Stomach (tissue), 9 donors: ENCODE measurements around the gene LNX1. TPM values are rescaled to one million over a fixed set of nuclear protein-coding genes. Genes with fewer than 3 reads are reported as not detected.

Experiments used
- DNase-seq, 2 donors: peaks; one replicate each; pipeline versions ENCODE4 v3.0.0 to v3.0.0-alpha.2; 2013 to 2019
- H3K27ac ChIP-seq, 5 donors: fragments of 200-600 bp in 4 of 5; sonication (generic) in 4 of 5; one replicate each; pipeline ENCODE4 v1.5.1; 2013 to 2019; ENCODE audit warnings: mild to moderate bottlenecking in 1 of 5, moderate library complexity in 1 of 5
- H3K27me3 ChIP-seq, 3 donors: fragments of 200-600 bp; sonication (generic); one replicate each; pipeline ENCODE4 v1.5.1; 2017 to 2019; ENCODE audit warnings: mixed run types in 1 of 3
- H3K36me3 ChIP-seq, 4 donors: fragments of 200-600 bp; sonication (generic); 1 replicate in 3 of 4; 2 replicates in 1 of 4; pipeline ENCODE4 v1.5.1; 2016 to 2019
- H3K4me1 ChIP-seq, 4 donors: fragments of 200-600 bp; sonication (generic); one replicate each; pipeline ENCODE4 v1.5.1; 2016 to 2019
- H3K4me3 ChIP-seq, 4 donors: fragments of 200-600 bp; sonication (generic) in 3 of 4; one replicate each; pipeline ENCODE4 v1.5.1; 2016 to 2019; ENCODE audit warnings: mild to moderate bottlenecking in 1 of 4
- H3K9me3 ChIP-seq, 4 donors: fragments of 200-600 bp; sonication (generic); one replicate each; pipeline ENCODE4 v1.5.1; 2016 to 2019
- CTCF ChIP-seq, 7 experiments: fragments of 450-650 bp in 4 of 7; fragments of 200-600 bp in 3 of 7; sonication (generic) in 3 of 7; IDR thresholded peaks; one replicate each; pipeline ENCODE4 v1.5.1; 2016 to 2019; ENCODE audit warnings: antibody characterized with exemption in 7 of 7, control low read depth in 2 of 7, mild to moderate bottlenecking in 1 of 7
- EP300 ChIP-seq: sonication (generic); formaldehyde crosslinking; IDR thresholded peaks from one replicate; pipeline ENCODE4 v1.6.1; 2017; ENCODE audit warnings: antibody characterized with exemption
- POLR2A ChIP-seq, 4 donors: fragments of 450-650 bp; IDR thresholded peaks; one replicate each; pipeline ENCODE4 v1.6.1; 2016; ENCODE audit warnings: antibody characterized with exemption in 4 of 4, control low read depth in 2 of 4, mild to moderate bottlenecking in 1 of 4, moderate library complexity in 1 of 4
- POLR2AphosphoS5 ChIP-seq, 3 donors: sonication (generic); formaldehyde crosslinking; IDR thresholded peaks; one replicate each; pipeline ENCODE4 v1.6.1; 2016; ENCODE audit warnings: antibody characterized with exemption in 3 of 3
- WGBS, 5 donors: extraction: QIAGEN DNeasy Blood & Tissue Kit in 3 of 5; methylation state at CpG; one replicate each; pipeline versions ENCODE4 v1.1.5 to v1.1.7; 2013 to 2018; 5-methylcytosine and 5-hydroxymethylcytosine counted together
- intact Hi-C: fragments of 100-400 bp; cut with DNase I; formaldehyde crosslinking; loops from one replicate; pipeline ENCODE4 v1.15.1; 2023; ENCODE audit warnings: low total_unique reads
- polyA plus RNA-seq, 3 donors: library from polyadenylated mRNA; stranded (reverse); fragments of 200-250 nt; gene quantifications; one replicate each; pipeline ENCODE4 v1.2.3, GENCODE V29; 2013
- total RNA-seq, 5 donors: library from RNA; depleted of rRNA; stranded (reverse); fragments of >200 nt; gene quantifications; one replicate each; pipeline versions ENCODE4 v1.1.0 to v1.2.3, GENCODE V29; 2014 to 2016
- donor health status: healthy with polysubstance abuse.
- donor health status: Bipolar disorder and iron deficiency.
- donor health status: healthy.

LNX1 gene
- total and polyA plus RNA-seq, 8 donors = 5.4 to 30.9 (median 11.6) TPM

GRCh38 chr4:53608649-53609048 lies 17.4 kb upstream of the LNX1 start:
- no peak overlapping the region for H3K27ac ChIP-seq
- intact Hi-C loops = no loop called here
- no peaks in the 10 kb centered on the region for H3K4me1 ChIP-seq
- no peak overlapping the region for H3K4me3 ChIP-seq
- DNase-seq = no peak
- H3K9me3 ChIP-seq = peaks cover 0 to 4% (median 2%) of the 10 kb centered on the region in 4 donors
- no peaks in the 10 kb centered on the region for H3K36me3 ChIP-seq
- TF ChIP-seq CTCF (IDR thresholded peaks at IDR 0.05) (no peak), POLR2A (IDR thresholded peaks at IDR 0.05) (no peak), EP300 (no peak), POLR2AphosphoS5 (IDR thresholded peaks at IDR 0.05) (no peak)
- no peaks in the 10 kb centered on the region for H3K27me3 ChIP-seq
- WGBS, 5 donors = 76 to 92% (median 91%) methylated on average over 4 of the region's 4 CpGs

- WGBS, 5 donors = 72 to 85% (median 83%) methylated on average over 3 of the region's 3 CpGs
- intact Hi-C loops = no loop called here
Measured at GRCh38 chr4:53608242-53608641, 17.0 kb upstream of the LNX1 start.

GRCh38 chr4:53605783-53606182 lies 14.5 kb upstream of the LNX1 start:
- TF ChIP-seq EP300 (no peak), POLR2AphosphoS5 (IDR thresholded peaks at IDR 0.05) (peak in 1 of 3 donors; percentile 34)
- intact Hi-C loops = no loop called here
- Histone ChIP-seq H3K27ac (no peak overlapping the region), H3K4me3 (no peak overlapping the region), H3K27me3 (no peaks in the 10 kb centered on the region), H3K36me3 (no peaks in the 10 kb centered on the region), H3K9me3 (no peaks in the 10 kb centered on the region), H3K4me1 (no peaks in the 10 kb centered on the region)
- WGBS, 5 donors = 24 to 48% (median 35%) methylated on average over 3 of the region's 3 CpGs
- DNase-seq = no peak

More at GRCh38 chr4:53608242-53608641, 17.0 kb upstream of the LNX1 start:
- Histone ChIP-seq H3K27ac (no peak overlapping the region), H3K27me3 (no peaks in the 10 kb centered on the region), H3K4me3 (no peak overlapping the region), H3K4me1 (no peaks in the 10 kb centered on the region), H3K9me3 (peaks cover 0 to under 1% (median 0%) of the 10 kb centered on the region in 4 donors), H3K36me3 (no peaks in the 10 kb centered on the region)
- DNase-seq = no peak
- TF ChIP-seq CTCF (IDR thresholded peaks at IDR 0.05) = no peak
- TF ChIP-seq EP300 = no peak
- no peak for TF ChIP-seq POLR2A (IDR thresholded peaks at IDR 0.05)
- no peak for TF ChIP-seq POLR2AphosphoS5 (IDR thresholded peaks at IDR 0.05)

GRCh38 chr4:53602390-53602789 lies 11.1 kb upstream of the LNX1 start:
- H3K9me3 ChIP-seq = no peaks in the 10 kb centered on the region
- H3K4me3 ChIP-seq = no peak overlapping the region
- H3K36me3 ChIP-seq = no peaks in the 10 kb centered on the region
- DNase-seq = no peak
- peaks cover 0 to 9% (median 0%) of the 10 kb centered on the region in 4 donors for H3K4me1 ChIP-seq
- no peak for TF ChIP-seq POLR2AphosphoS5 (IDR thresholded peaks at IDR 0.05)
- no peaks in the 10 kb centered on the region for H3K27me3 ChIP-seq
- no peak overlapping the region for H3K27ac ChIP-seq
- WGBS, 5 donors = 75 to 84% (median 80%) methylated on average over 3 of the region's 3 CpGs
- intact Hi-C loops = no loop called here

- intact Hi-C loops = no loop called here
- H3K36me3 ChIP-seq = no peaks in the 10 kb centered on the region
- H3K4me3 ChIP-seq = no peak overlapping the region
- no peaks in the 10 kb centered on the region for H3K9me3 ChIP-seq
- 54 to 79% (median 56%) methylated on average over 9 of the region's 9 CpGs for WGBS, 5 donors
- peak in 1 of 2 donors; percentile 60 for DNase-seq
- TF ChIP-seq CTCF (IDR thresholded peaks at IDR 0.05) (no peak), POLR2AphosphoS5 (IDR thresholded peaks at IDR 0.05) (no peak), POLR2A (IDR thresholded peaks at IDR 0.05) (no peak), EP300 (no peak)
- peaks cover 0 to 9% (median 0%) of the 10 kb centered on the region in 4 donors for H3K4me1 ChIP-seq
- no peak overlapping the region for H3K27ac ChIP-seq
- H3K27me3 ChIP-seq = no peaks in the 10 kb centered on the region
Measured at GRCh38 chr4:53601251-53601764, 10.0 kb upstream of the LNX1 start.
